HG03520 (cell line): ENCODE results near the gene YDJC.
A peak's percentile ranks its signal among the peaks of the same experiment; 100 is the strongest.
"Not testable (repeated sequence)": the region's sequence is repeated elsewhere in the genome, so short reads cannot be mapped to it uniquely, and the experiment has no call there.

Experiments used
- ATAC-seq: cut with Tn5 transposase; IDR thresholded peaks from one replicate; pipeline ENCODE4 v1.9.1; 2021; ENCODE audit warnings: mild to moderate bottlenecking, moderate library complexity; ENCODE audit not compliant: unreplicated experiment

The YDJC gene, protein sequence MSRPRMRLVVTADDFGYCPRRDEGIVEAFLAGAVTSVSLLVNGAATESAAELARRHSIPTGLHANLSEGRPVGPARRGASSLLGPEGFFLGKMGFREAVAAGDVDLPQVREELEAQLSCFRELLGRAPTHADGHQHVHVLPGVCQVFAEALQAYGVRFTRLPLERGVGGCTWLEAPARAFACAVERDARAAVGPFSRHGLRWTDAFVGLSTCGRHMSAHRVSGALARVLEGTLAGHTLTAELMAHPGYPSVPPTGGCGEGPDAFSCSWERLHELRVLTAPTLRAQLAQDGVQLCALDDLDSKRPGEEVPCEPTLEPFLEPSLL

GRCh38 chr22:21629255-21630149 is at the start of gene YDJC:
Gene YDJC (minus strand): TSS chr22:21630022. CDS start chr22:21630014, 8 bp downstream.
- peak; percentile 73 for ATAC-seq

DNA sequence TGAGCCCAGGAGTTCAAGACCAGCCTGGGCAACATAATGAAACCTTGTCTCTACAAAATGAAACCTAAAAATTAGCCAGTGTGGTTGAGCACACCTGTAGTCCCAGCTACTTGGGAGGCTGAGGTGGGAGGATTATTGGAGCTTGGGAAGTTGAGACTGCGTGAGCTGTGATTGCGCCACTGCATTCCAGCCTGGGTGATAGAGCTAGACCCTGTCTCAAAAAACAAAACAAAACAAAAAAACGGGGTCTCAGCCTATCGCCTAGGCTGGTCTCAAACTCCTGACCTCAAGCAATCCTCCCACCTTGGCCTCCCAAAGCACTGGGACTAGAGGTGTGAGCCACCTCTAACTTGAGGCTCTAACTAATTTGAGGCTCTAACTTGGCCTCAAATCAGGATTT is 49.6 kb upstream of the YDJC start:
- no peak for ATAC-seq

DNA sequence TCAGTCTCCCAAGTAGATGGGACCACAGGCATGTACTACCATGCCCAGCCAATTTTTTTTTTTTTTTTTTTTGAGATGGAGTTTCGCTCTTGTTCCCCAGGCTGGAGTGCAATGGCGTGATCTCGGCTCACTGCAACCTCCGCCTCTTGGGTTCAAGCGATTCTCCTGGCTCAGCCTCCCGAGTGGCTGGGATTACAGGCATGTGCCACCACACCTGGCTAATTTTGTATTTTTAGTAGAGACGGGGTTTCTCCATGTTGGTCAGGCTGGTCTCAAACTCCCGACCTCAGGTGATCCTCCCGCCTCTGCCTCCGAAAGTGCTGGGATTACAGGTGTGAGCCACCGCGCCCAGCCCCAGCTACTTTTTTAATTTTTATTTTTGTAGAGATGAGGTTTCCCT is 49.0 kb upstream of the YDJC start:
- not testable (repeated sequence) for ATAC-seq

- ATAC-seq: no peak
These were observed 48.0 kb upstream of the YDJC start for GRCh38 chr22:21677606-21678443.

DNA sequence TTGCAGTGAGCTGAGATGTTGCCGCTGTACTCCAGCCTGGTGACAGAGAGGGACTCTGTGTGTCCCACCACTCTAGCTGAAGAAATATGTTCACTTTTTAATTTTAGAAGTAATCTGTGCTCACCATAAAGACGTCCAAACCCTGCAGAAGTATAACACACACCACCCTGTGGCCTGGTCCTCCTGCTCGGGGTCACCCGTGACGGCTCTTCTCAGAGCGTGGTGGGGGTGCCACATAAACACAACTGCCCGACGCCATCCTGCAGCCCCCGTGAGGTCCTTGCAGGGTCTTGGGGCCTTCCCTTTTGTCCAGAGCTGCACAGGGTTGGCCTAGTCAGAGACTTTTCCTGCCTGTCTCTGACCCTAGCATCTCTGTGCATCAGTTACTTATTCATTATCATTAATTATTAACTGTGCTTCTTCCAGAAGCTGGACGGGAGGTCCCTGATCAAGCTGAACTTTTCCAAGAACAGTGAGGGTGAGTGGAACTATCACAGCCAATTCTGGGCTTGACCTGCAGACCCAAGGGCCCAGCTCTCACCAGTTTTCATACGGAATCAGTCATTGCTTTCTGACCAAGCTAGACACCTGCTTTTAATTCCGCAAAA is 44.9 kb upstream of the YDJC start:
- ATAC-seq: no peak

GRCh38 chr22:21673534-21674321 is 43.9 kb upstream of the YDJC start:
- no peak for ATAC-seq

DNA sequence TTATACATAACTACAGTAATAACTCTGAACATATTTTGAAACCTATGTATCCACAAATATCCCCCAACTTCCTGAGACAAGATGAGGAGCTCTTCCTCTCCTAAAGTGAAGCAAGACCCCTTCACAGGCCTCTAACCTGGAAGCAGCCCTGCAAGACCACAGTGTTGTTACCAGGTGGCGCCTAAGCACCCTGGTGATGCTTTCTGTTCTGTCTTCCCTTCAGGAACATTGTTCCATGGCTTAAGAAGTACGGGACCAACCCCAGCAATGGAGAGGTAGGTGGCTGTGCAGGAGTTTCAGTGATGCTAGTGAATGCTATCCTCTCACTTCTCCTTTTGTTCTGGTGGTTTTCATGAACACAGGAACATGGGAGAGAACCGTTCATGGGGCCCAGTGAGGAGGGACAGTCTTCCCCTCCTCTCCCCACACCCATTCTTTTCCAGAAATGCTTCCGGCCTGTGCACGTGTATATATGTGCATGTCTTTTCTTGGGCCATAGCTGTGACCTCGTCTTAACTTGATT is 42.3 kb upstream of the YDJC start:
- ATAC-seq: no peak

GRCh38 chr22:21669026-21669425 is 39.2 kb upstream of the YDJC start:
- ATAC-seq: no peak

DNA sequence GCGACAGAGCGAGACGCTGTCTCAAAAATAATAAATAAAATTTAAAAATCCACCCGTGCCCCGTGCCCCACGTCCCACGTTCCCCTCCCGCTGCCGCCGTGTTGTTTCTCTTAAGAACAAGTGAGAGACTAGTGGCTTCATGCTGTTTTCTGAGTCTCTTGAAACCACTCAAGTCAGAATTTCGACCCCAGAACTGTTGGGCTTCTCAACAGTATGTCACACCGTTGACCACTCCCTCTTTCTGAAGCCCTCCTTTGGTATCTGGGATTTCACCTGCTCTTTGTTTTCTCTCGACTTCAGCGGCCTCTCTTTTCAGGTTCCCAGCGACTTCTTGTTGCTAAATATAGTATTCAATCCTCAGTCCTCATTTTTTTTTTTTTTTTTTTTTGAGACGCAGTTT is 37.0 kb upstream of the YDJC start:
- ATAC-seq: no peak

DNA sequence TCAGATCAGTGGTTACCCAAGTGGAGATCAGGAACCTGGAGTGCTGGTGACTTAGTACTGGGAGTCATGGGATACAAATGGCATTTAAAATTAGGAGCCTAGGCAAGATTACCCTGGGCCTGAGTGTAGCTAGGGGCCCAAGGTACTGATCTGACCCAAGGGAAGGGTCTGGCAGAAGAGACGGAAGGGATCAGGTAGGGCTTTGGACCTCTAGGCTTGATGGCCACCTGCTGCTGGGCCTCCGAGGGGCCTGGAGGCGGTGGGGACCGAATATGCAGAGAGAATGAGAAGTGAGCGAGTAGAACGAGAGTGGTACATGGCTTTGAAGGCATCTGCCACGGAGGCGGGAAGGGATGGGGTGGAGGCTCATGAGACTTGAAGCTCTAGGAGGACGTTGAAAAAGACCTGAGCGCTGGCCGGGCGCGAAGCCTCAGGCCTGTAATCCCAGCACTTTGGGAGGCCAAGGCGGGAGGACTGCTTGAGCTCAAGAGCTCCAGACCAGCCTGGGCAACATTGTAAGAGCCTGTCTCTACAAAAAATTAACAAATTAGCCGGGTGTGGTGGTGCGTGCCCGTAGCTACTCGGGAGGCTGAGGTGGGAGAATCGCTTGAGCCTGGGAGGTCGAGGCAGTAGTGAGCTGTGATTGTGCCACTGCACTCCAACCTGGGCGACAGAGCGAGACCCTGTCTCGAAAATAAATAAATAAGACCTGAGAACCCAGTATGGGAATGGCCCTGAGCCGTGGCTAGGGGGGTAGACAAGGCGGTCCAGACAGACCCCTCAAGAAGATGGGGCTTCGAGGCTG is 35.4 kb upstream of the YDJC start:
- no peak for ATAC-seq

- no peak for ATAC-seq
These were observed 33.9 kb upstream of the YDJC start for GRCh38 chr22:21663738-21664137.

DNA sequence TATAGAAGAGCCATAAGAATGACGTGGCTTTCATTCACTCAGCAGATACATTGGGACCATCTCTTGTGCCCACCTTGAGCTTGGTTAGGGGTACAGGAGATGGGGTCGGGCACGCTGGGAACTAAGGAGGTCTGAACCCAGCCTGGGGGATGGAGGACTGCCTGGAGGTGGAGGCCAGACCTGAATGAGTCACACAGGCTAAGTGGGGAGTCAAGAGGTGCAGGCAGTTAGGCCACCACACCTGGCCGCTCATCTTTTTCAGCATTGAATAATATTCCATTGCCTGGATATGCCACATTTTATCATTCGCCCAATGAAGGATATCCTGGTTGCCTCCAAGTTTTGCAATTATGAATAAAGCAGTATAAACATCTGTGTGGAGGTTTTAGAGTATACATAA is 32.2 kb upstream of the YDJC start:
- ATAC-seq: no peak

- ATAC-seq: no peak
These were observed 31.1 kb upstream of the YDJC start for GRCh38 chr22:21660904-21661303.

DNA sequence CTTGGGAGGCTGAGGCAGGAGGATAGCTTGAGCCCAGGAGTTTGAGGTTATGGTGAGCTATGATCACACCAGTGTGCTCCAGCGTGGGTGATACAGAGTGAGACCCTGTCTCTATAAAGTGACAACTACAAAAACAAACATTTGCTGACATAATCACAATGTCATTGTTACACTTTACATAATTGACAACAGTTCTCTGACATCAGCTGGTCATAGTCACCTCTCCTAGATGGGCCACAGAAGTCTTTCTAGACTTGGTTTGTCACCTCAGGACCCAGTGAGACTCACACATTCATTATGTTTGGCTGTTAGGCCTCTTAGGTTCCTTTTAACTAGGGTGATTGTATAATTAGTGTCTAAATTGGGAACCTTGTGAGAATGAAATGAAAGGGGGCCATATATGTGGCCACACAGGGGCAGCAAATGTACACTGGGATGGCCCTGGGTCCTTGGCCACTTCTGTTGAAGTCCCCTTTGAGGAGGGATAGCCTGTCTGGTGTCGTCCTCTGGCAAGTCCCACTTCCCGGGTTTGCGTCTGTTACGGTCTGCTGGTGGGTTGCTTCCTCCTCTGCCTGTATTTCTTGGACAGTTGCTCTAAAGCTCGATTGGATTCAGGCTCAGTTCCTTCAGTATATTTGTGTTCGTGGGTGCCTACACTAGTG is 30.2 kb upstream of the YDJC start:
- no peak for ATAC-seq

GRCh38 chr22:21657360-21658032 is 27.7 kb upstream of the YDJC start:
- ATAC-seq: no peak

- ATAC-seq: no peak
These were observed 27.2 kb upstream of the YDJC start for GRCh38 chr22:21657020-21657359.

- peak; percentile 6 for ATAC-seq
These were observed 23.0 kb upstream of the YDJC start for GRCh38 chr22:21652547-21653545.
